Liver (tissue), 9 donors: ENCODE measurements around the gene MOGAT3. TPM values are rescaled to one million over a fixed set of nuclear protein-coding genes. Genes with fewer than 3 reads are reported as not detected.

Experiments
- DNase-seq: peaks from one replicate; pipeline ENCODE4 v3.0.0-alpha.2; 2017; ENCODE audit warnings: low spot score
- H3K27ac ChIP-seq, 2 donors: one replicate each; pipeline ENCODE4 v1.7.0; 2013; ENCODE audit warnings: inconsistent platforms in 2 of 2, low read length in 2 of 2, control low read depth in 1 of 2, low read depth in 1 of 2, mild to moderate bottlenecking in 1 of 2
- H3K27me3 ChIP-seq, 4 donors: one replicate each; pipeline versions ENCODE4 v1.6.1 to v1.7.0; 2013; ENCODE audit warnings: low read length in 3 of 4, inconsistent platforms in 1 of 4, mild to moderate bottlenecking in 1 of 4, moderate library complexity in 1 of 4; ENCODE audit not compliant: control insufficient read depth in 4 of 4, insufficient read depth in 4 of 4
- H3K36me3 ChIP-seq, 4 donors: one replicate each; pipeline versions ENCODE4 v1.6.1 to v1.7.0; 2013; ENCODE audit warnings: low read length in 3 of 4, mild to moderate bottlenecking in 3 of 4, low read depth in 1 of 4, moderate library complexity in 1 of 4; ENCODE audit not compliant: control insufficient read depth in 4 of 4, insufficient read depth in 3 of 4
- H3K4me1 ChIP-seq, 4 donors: one replicate each; pipeline versions ENCODE4 v1.6.1 to v1.7.0; 2013; ENCODE audit warnings: low read length in 3 of 4, mild to moderate bottlenecking in 3 of 4, moderate library complexity in 1 of 4; ENCODE audit not compliant: control insufficient read depth in 4 of 4, insufficient read depth in 4 of 4
- H3K4me3 ChIP-seq, 3 donors: one replicate each; pipeline versions ENCODE4 v1.6.1 to v1.7.0; 2013; ENCODE audit warnings: low read length in 3 of 3, control low read depth in 1 of 3, low read depth in 1 of 3, mild to moderate bottlenecking in 1 of 3
- H3K9ac ChIP-seq, 2 donors: one replicate each; pipeline ENCODE4 v1.7.0; 2013; ENCODE audit warnings: low read length in 2 of 2, mild to moderate bottlenecking in 2 of 2, moderate library complexity in 2 of 2, control low read depth in 1 of 2, low read depth in 1 of 2
- H3K9me3 ChIP-seq, 4 donors: one replicate each; pipeline versions ENCODE4 v1.6.1 to v1.7.0; 2013; ENCODE audit warnings: low read length in 3 of 4; ENCODE audit not compliant: control insufficient read depth in 4 of 4
- ATF3 ChIP-seq: IDR thresholded peaks from 2 replicates; pipeline ENCODE4 v1.6.1; 2016; ENCODE audit warnings: antibody characterized with exemption
- CTCF ChIP-seq: fragments of 150-350 bp; IDR thresholded peaks from 2 replicates; pipeline ENCODE4 v1.5.1; 2017; ENCODE audit warnings: improper control_type of control experiment, low read depth, low read length; ENCODE audit not compliant: missing input control
- EGR1 ChIP-seq, 2 donors: IDR thresholded peaks; 2 replicates each; pipeline ENCODE4 v1.6.1; 2016 to 2018; ENCODE audit warnings: antibody characterized with exemption in 2 of 2, low read depth in 2 of 2
- FOXA2 ChIP-seq: IDR thresholded peaks from 2 replicates; pipeline ENCODE4 v1.6.1; 2016; ENCODE audit warnings: antibody characterized with exemption
- GABPA ChIP-seq, 2 donors: IDR thresholded peaks in 1 of 2; conservative IDR thresholded peaks in 1 of 2; 2 replicates each; pipeline ENCODE4 v1.6.1; 2016; ENCODE audit warnings: antibody characterized with exemption in 2 of 2, mild to moderate bottlenecking in 1 of 2, moderate library complexity in 1 of 2
- HNF4A ChIP-seq, 2 donors: conservative IDR thresholded peaks; 2 replicates each; pipeline ENCODE4 v1.6.1; 2016; ENCODE audit warnings: antibody characterized with exemption in 2 of 2, mild to moderate bottlenecking in 2 of 2
- HNF4G ChIP-seq: IDR thresholded peaks from 2 replicates; pipeline ENCODE4 v1.6.1; 2016; ENCODE audit warnings: antibody characterized with exemption
- JUND ChIP-seq, 2 donors: IDR thresholded peaks; 2 replicates each; pipeline ENCODE4 v1.6.1; 2016; ENCODE audit warnings: antibody characterized with exemption in 2 of 2
- NR2F2 ChIP-seq: IDR thresholded peaks from 2 replicates; pipeline ENCODE4 v1.6.1; 2016; ENCODE audit warnings: antibody characterized with exemption
- RAD21 ChIP-seq, 2 donors: IDR thresholded peaks; 2 replicates each; pipeline ENCODE4 v1.6.1; 2016; ENCODE audit warnings: antibody characterized with exemption in 2 of 2, mild to moderate bottlenecking in 2 of 2
- REST ChIP-seq: IDR thresholded peaks from 2 replicates; pipeline ENCODE4 v1.6.1; 2016; ENCODE audit warnings: antibody characterized with exemption, mild to moderate bottlenecking
- RXRA ChIP-seq, 2 donors: IDR thresholded peaks; 2 replicates each; pipeline ENCODE4 v1.6.1; 2017 to 2018; ENCODE audit warnings: antibody characterized with exemption in 2 of 2, mild to moderate bottlenecking in 1 of 2
- YY1 ChIP-seq: IDR thresholded peaks from 2 replicates; pipeline ENCODE4 v1.6.1; 2016; ENCODE audit warnings: antibody characterized with exemption, mild to moderate bottlenecking
- ZBTB33 ChIP-seq: IDR thresholded peaks from 2 replicates; pipeline ENCODE4 v1.6.1; 2016; ENCODE audit warnings: antibody characterized with exemption
- WGBS: extraction: QIAGEN DNeasy Blood & Tissue Kit; methylation state at CpG from one replicate; pipeline ENCODE4 v1.1.7; 2013; 5-methylcytosine and 5-hydroxymethylcytosine counted together
- polyA plus RNA-seq, 2 donors: library from polyadenylated mRNA; stranded (reverse) in 1 of 2; unstranded in 1 of 2; fragments of 200-250 nt in 1 of 2; fragments of >200 nt in 1 of 2; fragmentation: Nextera tagmentation in 1 of 2; extraction: Ambion mirVana in 1 of 2; gene quantifications; one replicate each; pipeline versions ENCODE4 v1.2.1 to v1.2.3, GENCODE V29; 2013 to 2015
- total RNA-seq, 2 donors: library from RNA; depleted of rRNA; stranded (reverse); fragments of >200 nt; gene quantifications; one replicate each; pipeline ENCODE4 v1.2.3, GENCODE V29; 2014
- donor health status: healthy.
- donor health status: healthy.
- donor health status: healthy.
- donor health status: healthy.
- donor health status: healthy.

The MOGAT3 gene
- total and polyA plus RNA-seq, 4 donors, result 1.8 to 7.9 (median 3.7) TPM

GRCh38 chr7:101233907-101234547 lies 33.2 kb upstream of the MOGAT3 start:
- Histone ChIP-seq H3K4me3 (no peak overlapping the region), H3K4me1 (peaks cover 21 to 48% (median 40%) of the 10 kb centered on the region in 4 donors), H3K27ac (no peak overlapping the region), H3K27me3 (no peaks in the 10 kb centered on the region), H3K36me3 (no peaks in the 10 kb centered on the region), H3K9me3 (no peaks in the 10 kb centered on the region), H3K9ac (no peak overlapping the region)
- no peak for TF ChIP-seq HNF4G
- 92% methylated on average over 21 of the region's 21 CpGs for WGBS
- peak; percentile 47 for DNase-seq

GRCh38 chr7:101232141-101232850 lies 31.5 kb upstream of the MOGAT3 start:
- peaks cover 14 to 33% (median 25%) of the 10 kb centered on the region in 4 donors for H3K4me1 ChIP-seq
- no peak overlapping the region for H3K9ac ChIP-seq
- H3K27me3 ChIP-seq, result no peaks in the 10 kb centered on the region
- no peaks in the 10 kb centered on the region for H3K9me3 ChIP-seq
- peak overlapping the region; percentile 29 to 73 for H3K27ac ChIP-seq
- WGBS, result 24% methylated on average over 52 of the region's 52 CpGs
- peak overlapping the region in 1 of 3 donors; percentile 39 for H3K4me3 ChIP-seq
- TF ChIP-seq GABPA (IDR thresholded peaks at IDR 0.05 in 1 of 2, conservative IDR thresholded peaks at IDR 0.05 in 1 of 2), result no peak
- TF ChIP-seq JUND (IDR thresholded peaks at IDR 0.05), result no peak
- no peak for TF ChIP-seq ZBTB33
- no peak for TF ChIP-seq EGR1 (IDR thresholded peaks at IDR 0.05; ENCODE audit: low read depth in 2 of 2)
- no peak for TF ChIP-seq FOXA2
- TF ChIP-seq NR2F2, result no peak
- no peak for TF ChIP-seq YY1
- no peak for TF ChIP-seq ATF3
- TF ChIP-seq CTCF, result no peak
- peaks cover 0 to 6% (median 1%) of the 10 kb centered on the region in 4 donors for H3K36me3 ChIP-seq
- peak; percentile 54 for DNase-seq

GRCh38 chr7:101231644-101232043 lies 30.8 kb upstream of the MOGAT3 start:
- no peak overlapping the region for H3K9ac ChIP-seq
- H3K27me3 ChIP-seq, result no peaks in the 10 kb centered on the region
- peak; percentile 58 for TF ChIP-seq YY1
- TF ChIP-seq RXRA (IDR thresholded peaks at IDR 0.05), result peak in 1 of 2 donors; percentile 54
- peak in 1 of 2 donors; percentile 12 for TF ChIP-seq RAD21 (IDR thresholded peaks at IDR 0.05)
- no peak for TF ChIP-seq JUND (IDR thresholded peaks at IDR 0.05)
- no peak for TF ChIP-seq ZBTB33
- peak; percentile 16 for TF ChIP-seq REST
- no peak for TF ChIP-seq FOXA2
- peak in 1 of 2 donors; percentile 22 for TF ChIP-seq GABPA (IDR thresholded peaks at IDR 0.05 in 1 of 2, conservative IDR thresholded peaks at IDR 0.05 in 1 of 2)
- peak in 1 of 2 donors; percentile 43 for TF ChIP-seq HNF4A (conservative IDR thresholded peaks at IDR 0.05)
- H3K36me3 ChIP-seq, result peaks cover 0 to 8% (median 7%) of the 10 kb centered on the region in 4 donors
- peak overlapping the region; percentile 29 to 73 for H3K27ac ChIP-seq
- WGBS, result 21% methylated on average over 7 of the region's 7 CpGs
- H3K4me3 ChIP-seq, result no peak overlapping the region
- H3K9me3 ChIP-seq, result no peaks in the 10 kb centered on the region
- H3K4me1 ChIP-seq, result peaks cover 14 to 27% (median 22%) of the 10 kb centered on the region in 4 donors
- DNase-seq, result peak; percentile 49
